GM12878 (cell line): Measurements from ENCODE around the gene LIMCH1.

ENCODE experiments used
- CEBPB ChIP-seq, 2 experiments: fragments of 150-350 bp in 1 of 2; IDR thresholded peaks; 2 replicates each; pipeline ENCODE4 v1.6.1; 2012 to 2014; ENCODE audit warnings: low read depth in 2 of 2, low read length in 2 of 2, borderline replicate concordance in 1 of 2, inconsistent platforms in 1 of 2
- MXI1 ChIP-seq: fragments of 150-350 bp; IDR thresholded peaks from 2 replicates; pipeline ENCODE4 v1.6.1; 2011; ENCODE audit warnings: low read depth, mild to moderate bottlenecking, inconsistent platforms, low read length, improper control_type of control experiment
- POLR2A ChIP-seq: IDR thresholded peaks from 2 replicates; pipeline ENCODE4 v1.6.1; 2011; ENCODE audit warnings: low read depth, mild to moderate bottlenecking, low read length
- RAD21 ChIP-seq: IDR thresholded peaks from 2 replicates; pipeline ENCODE4 v1.6.1; 2011; ENCODE audit warnings: mild to moderate bottlenecking, low read depth, low read length, moderate library complexity; ENCODE audit not compliant: insufficient read depth
- SIN3A ChIP-seq: IDR thresholded peaks from 2 replicates; pipeline ENCODE4 v1.6.1; 2012; ENCODE audit warnings: low read depth, low read length, improper control_type of control experiment
- TAF1 ChIP-seq: IDR thresholded peaks from 2 replicates; pipeline ENCODE4 v1.6.1; 2011; ENCODE audit warnings: mild to moderate bottlenecking, low read depth, low read length, borderline replicate concordance
- WRNIP1 ChIP-seq: IDR thresholded peaks from 2 replicates; pipeline ENCODE4 v1.6.1; 2011; ENCODE audit warnings: low read depth, low read length, improper control_type of control experiment, borderline replicate concordance
- YY1 ChIP-seq: IDR thresholded peaks from 2 replicates; pipeline ENCODE4 v1.6.1; 2011; ENCODE audit warnings: low read depth, mild to moderate bottlenecking, low read length
- ZNF24 ChIP-seq: fragments of 450-650 bp; IDR thresholded peaks from 2 replicates; pipeline ENCODE4 v1.6.1; 2017; ENCODE audit warnings: antibody characterized with exemption, mild to moderate bottlenecking
- TF ChIP-seq, protein P1 (sequence below), 3 experiments: IDR thresholded peaks in 2 of 3; conservative IDR thresholded peaks in 1 of 3; 2 replicates each; pipeline ENCODE4 v1.5.1; 2011; ENCODE audit warnings: low read depth in 3 of 3, low read length in 3 of 3, mild to moderate bottlenecking in 3 of 3, control low read depth in 2 of 3, moderate library complexity in 2 of 3, inconsistent platforms in 1 of 3, mixed read lengths in 1 of 3; ENCODE audit not compliant: control insufficient read depth in 2 of 3, insufficient read depth in 1 of 3; ENCODE audit errors: extremely low read depth in 1 of 3
- TF ChIP-seq, protein P2 (sequence below): fragments of 450-650 bp; IDR thresholded peaks from 2 replicates; pipeline ENCODE4 v1.6.1; 2017; ENCODE audit warnings: mild to moderate bottlenecking, low read depth, inconsistent platforms; ENCODE audit not compliant: poor library complexity, severe bottlenecking
- TF ChIP-seq, protein P3 (sequence below): fragments of 450-650 bp; IDR thresholded peaks from 2 replicates; pipeline ENCODE4 v1.6.1; 2014; ENCODE audit warnings: mild to moderate bottlenecking
- TF ChIP-seq, protein P4 (sequence below): IDR thresholded peaks from 2 replicates; pipeline ENCODE4 v1.6.1; 2011; ENCODE audit warnings: low read depth, low read length, improper control_type of control experiment, borderline replicate concordance
- TF ChIP-seq, protein P5 (sequence below): IDR thresholded peaks from 2 replicates; pipeline ENCODE4 v1.6.1; 2012; ENCODE audit warnings: mild to moderate bottlenecking, low read depth, low read length

DNA sequence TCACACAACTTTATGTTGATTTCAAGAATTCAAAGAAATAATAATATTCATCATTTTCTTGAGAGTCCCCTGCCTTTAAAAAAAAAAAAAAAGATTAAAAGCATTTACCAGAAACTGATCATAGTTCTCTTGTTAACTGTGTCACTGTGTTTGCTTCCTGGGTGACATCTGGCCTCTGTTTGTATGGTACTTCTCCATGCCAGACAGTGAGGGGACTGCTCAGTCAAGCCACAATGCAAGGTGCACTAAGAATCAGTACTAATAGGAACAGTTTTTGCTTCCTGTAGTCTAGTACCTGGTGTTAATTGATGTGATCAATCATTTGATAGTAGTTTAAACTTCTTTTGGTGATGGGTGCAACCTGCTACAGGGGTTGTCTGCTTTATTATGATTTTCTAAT, 133.0 kb downstream of the LIMCH1 start:
- TF ChIP-seq, protein P1, sequence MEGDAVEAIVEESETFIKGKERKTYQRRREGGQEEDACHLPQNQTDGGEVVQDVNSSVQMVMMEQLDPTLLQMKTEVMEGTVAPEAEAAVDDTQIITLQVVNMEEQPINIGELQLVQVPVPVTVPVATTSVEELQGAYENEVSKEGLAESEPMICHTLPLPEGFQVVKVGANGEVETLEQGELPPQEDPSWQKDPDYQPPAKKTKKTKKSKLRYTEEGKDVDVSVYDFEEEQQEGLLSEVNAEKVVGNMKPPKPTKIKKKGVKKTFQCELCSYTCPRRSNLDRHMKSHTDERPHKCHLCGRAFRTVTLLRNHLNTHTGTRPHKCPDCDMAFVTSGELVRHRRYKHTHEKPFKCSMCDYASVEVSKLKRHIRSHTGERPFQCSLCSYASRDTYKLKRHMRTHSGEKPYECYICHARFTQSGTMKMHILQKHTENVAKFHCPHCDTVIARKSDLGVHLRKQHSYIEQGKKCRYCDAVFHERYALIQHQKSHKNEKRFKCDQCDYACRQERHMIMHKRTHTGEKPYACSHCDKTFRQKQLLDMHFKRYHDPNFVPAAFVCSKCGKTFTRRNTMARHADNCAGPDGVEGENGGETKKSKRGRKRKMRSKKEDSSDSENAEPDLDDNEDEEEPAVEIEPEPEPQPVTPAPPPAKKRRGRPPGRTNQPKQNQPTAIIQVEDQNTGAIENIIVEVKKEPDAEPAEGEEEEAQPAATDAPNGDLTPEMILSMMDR (IDR thresholded peaks at IDR 0.05 in 2 of 3, conservative IDR thresholded peaks at IDR 0.05 in 1 of 3; ENCODE audit: control insufficient read depth in 2 of 3, extremely low read depth in 1 of 3, insufficient read depth in 1 of 3, low read depth in 3 of 3, low read length in 3 of 3) = no peak
- no peak for TF ChIP-seq YY1
- TF ChIP-seq MXI1 = no peak
- TF ChIP-seq SIN3A = no peak
- no peak for TF ChIP-seq POLR2A
- TF ChIP-seq, protein P2, sequence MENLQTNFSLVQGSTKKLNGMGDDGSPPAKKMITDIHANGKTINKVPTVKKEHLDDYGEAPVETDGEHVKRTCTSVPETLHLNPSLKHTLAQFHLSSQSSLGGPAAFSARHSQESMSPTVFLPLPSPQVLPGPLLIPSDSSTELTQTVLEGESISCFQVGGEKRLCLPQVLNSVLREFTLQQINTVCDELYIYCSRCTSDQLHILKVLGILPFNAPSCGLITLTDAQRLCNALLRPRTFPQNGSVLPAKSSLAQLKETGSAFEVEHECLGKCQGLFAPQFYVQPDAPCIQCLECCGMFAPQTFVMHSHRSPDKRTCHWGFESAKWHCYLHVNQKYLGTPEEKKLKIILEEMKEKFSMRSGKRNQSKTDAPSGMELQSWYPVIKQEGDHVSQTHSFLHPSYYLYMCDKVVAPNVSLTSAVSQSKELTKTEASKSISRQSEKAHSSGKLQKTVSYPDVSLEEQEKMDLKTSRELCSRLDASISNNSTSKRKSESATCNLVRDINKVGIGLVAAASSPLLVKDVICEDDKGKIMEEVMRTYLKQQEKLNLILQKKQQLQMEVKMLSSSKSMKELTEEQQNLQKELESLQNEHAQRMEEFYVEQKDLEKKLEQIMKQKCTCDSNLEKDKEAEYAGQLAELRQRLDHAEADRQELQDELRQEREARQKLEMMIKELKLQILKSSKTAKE = no peak
- TF ChIP-seq TAF1 = no peak
- TF ChIP-seq, protein P3, sequence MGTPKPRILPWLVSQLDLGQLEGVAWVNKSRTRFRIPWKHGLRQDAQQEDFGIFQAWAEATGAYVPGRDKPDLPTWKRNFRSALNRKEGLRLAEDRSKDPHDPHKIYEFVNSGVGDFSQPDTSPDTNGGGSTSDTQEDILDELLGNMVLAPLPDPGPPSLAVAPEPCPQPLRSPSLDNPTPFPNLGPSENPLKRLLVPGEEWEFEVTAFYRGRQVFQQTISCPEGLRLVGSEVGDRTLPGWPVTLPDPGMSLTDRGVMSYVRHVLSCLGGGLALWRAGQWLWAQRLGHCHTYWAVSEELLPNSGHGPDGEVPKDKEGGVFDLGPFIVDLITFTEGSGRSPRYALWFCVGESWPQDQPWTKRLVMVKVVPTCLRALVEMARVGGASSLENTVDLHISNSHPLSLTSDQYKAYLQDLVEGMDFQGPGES = no peak
- no peak for TF ChIP-seq WRNIP1
- TF ChIP-seq CEBPB (IDR thresholded peaks at IDR 0.05; ENCODE audit: borderline replicate concordance in 1 of 2, low read depth in 2 of 2, low read length in 2 of 2) = no peak
- TF ChIP-seq, protein P4, sequence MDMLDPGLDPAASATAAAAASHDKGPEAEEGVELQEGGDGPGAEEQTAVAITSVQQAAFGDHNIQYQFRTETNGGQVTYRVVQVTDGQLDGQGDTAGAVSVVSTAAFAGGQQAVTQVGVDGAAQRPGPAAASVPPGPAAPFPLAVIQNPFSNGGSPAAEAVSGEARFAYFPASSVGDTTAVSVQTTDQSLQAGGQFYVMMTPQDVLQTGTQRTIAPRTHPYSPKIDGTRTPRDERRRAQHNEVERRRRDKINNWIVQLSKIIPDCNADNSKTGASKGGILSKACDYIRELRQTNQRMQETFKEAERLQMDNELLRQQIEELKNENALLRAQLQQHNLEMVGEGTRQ = no peak
- TF ChIP-seq ZNF24 = no peak
- TF ChIP-seq RAD21 = no peak
- TF ChIP-seq, protein P5, sequence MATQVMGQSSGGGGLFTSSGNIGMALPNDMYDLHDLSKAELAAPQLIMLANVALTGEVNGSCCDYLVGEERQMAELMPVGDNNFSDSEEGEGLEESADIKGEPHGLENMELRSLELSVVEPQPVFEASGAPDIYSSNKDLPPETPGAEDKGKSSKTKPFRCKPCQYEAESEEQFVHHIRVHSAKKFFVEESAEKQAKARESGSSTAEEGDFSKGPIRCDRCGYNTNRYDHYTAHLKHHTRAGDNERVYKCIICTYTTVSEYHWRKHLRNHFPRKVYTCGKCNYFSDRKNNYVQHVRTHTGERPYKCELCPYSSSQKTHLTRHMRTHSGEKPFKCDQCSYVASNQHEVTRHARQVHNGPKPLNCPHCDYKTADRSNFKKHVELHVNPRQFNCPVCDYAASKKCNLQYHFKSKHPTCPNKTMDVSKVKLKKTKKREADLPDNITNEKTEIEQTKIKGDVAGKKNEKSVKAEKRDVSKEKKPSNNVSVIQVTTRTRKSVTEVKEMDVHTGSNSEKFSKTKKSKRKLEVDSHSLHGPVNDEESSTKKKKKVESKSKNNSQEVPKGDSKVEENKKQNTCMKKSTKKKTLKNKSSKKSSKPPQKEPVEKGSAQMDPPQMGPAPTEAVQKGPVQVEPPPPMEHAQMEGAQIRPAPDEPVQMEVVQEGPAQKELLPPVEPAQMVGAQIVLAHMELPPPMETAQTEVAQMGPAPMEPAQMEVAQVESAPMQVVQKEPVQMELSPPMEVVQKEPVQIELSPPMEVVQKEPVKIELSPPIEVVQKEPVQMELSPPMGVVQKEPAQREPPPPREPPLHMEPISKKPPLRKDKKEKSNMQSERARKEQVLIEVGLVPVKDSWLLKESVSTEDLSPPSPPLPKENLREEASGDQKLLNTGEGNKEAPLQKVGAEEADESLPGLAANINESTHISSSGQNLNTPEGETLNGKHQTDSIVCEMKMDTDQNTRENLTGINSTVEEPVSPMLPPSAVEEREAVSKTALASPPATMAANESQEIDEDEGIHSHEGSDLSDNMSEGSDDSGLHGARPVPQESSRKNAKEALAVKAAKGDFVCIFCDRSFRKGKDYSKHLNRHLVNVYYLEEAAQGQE = no peak
